GM20000 (cell line): ENCODE measurements around the gene LPCAT1.

ENCODE experiments used
- DNase-seq: peaks from one replicate; pipeline ENCODE4 v3.0.0; 2012; ENCODE audit warnings: low spot score
- TF ChIP-seq, protein P1 (sequence below): IDR thresholded peaks from 2 replicates; pipeline ENCODE4 v1.5.1; 2012; ENCODE audit warnings: mild to moderate bottlenecking, control low read depth; ENCODE audit errors: extremely low read depth, missing control alignments

LPCAT1 gene

DNA sequence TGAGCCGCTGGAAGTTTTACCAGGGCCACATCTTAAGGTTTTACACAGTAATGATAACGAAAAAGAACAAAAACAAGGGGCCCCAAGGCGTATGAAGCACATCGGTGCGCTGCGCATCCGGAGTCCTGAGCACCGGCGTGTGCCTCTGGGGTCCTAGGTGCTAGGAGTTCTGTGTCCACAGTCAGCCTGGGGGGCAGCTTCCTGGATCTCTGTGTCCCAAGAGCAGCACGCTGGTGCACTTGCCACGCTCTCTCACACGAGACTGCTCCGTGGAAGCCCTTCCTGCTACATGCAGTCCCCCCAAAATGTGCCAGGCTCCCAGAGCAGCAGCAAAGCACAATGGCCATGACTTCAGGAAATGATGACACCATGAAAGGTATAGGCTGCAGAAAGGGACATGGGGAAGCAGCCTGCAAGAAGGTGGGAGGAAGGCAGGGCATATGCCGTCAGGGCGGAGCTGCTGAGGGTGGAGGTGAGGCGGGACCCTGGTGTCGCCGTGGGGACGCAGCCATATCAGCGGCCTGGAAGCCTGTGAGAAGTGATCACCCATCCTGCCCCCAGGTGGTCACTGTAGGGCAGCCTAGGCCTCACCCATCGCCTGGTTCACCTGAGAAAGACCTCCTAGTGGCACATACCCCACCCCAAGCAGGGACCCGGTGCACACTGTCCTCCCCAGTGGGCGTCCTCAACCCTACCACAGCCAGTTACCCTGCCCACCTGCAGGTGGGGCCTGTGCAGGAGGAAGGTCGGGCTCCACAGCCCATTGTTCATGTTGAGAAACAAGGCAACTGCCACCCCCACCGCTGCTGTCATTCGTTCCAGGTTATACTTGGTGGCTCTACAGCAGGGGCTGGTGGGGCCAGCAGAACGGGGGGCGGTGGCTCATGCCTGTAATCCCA lies 54.9 kb downstream of the LPCAT1 start:
- TF ChIP-seq, protein P1, sequence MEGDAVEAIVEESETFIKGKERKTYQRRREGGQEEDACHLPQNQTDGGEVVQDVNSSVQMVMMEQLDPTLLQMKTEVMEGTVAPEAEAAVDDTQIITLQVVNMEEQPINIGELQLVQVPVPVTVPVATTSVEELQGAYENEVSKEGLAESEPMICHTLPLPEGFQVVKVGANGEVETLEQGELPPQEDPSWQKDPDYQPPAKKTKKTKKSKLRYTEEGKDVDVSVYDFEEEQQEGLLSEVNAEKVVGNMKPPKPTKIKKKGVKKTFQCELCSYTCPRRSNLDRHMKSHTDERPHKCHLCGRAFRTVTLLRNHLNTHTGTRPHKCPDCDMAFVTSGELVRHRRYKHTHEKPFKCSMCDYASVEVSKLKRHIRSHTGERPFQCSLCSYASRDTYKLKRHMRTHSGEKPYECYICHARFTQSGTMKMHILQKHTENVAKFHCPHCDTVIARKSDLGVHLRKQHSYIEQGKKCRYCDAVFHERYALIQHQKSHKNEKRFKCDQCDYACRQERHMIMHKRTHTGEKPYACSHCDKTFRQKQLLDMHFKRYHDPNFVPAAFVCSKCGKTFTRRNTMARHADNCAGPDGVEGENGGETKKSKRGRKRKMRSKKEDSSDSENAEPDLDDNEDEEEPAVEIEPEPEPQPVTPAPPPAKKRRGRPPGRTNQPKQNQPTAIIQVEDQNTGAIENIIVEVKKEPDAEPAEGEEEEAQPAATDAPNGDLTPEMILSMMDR, result no peak
- DNase-seq, result no peak

- TF ChIP-seq, protein P1, result peak; percentile 6
- no peak for DNase-seq
Measured at GRCh38 chr5:1468247-1468612, 55.5 kb downstream of the LPCAT1 start.

DNA sequence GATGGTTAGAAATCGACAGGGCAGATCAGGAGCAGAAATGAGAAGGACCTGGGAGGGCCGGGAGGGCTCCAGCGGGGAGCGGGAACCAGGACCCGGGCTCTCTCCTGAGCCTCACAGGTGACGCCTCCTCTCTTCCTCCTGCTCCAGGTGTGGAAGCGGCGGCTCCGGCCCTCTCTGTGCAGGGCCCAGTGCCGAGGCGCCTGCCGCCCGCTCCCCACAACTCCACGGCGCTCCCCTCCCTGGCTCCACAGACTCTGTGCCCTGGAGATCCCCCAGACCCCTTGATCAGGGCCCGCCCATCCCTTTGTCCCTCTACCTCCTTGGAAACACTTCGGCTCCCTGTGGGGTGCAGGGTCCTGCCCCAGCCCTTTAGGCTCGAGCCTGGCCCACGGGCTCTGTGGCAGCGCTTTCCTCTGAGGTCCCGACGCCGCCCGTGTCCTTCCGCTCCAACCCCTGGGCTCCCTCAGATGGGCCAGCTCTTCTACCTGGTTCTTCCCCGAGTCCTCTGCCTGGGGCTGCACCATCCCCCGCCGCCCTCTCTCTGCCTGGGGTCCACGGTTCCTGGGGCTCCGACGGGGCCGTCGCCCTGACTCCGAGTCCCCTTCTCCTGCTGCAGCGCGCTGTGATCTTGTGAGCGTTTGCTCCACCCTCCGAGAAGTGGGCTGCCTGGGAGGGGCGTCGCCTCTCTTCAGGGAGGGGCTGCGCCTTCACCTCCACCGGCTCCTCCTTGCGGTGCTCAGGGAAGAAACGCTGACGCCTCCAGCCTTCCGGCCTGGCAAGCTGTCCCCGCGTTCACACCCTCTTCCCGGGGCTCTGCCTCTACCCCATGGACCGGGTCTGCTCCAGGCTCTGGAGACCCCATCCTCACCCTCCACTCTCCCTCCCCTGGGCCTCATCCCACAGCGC lies 56.2 kb downstream of the LPCAT1 start:
- DNase-seq, result no peak
- TF ChIP-seq, protein P1, result no peak

DNA sequence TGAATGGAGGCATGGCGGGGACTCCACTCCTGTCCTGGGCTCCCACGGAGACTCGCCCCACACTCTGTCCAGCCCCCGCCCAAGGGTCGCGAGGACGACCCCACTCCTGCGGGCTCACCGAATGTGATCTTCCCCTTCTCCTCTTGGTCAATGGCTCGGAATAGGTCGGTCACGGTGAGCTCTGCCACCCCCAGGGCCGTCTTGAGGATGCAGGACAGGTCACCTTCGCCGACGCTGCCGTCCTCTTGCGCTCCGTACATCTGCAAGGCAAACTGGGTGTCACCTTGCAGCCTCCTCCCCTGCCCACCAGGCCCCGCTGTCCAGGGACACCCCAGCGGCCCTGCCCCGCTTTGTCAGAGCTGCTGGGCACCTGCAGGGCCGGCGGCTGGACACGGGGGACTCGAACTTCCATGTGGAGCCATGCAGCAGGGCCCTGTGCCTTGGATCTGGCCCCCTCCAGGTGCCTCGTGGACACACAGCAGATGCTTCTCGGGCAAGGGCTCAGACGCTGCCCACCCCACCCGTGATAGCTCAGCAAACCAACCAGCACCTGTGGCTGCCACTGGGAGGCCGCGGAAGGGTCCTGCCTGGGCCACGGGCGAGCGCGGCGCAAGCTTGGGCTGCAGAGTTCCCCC lies 57.0 kb downstream of the LPCAT1 start:
- DNase-seq, result no peak
- TF ChIP-seq, protein P1, result no peak

GRCh38 chr5:1465966-1466471 lies 57.7 kb downstream of the LPCAT1 start:
- TF ChIP-seq, protein P1, result no peak
- DNase-seq, result no peak

DNA sequence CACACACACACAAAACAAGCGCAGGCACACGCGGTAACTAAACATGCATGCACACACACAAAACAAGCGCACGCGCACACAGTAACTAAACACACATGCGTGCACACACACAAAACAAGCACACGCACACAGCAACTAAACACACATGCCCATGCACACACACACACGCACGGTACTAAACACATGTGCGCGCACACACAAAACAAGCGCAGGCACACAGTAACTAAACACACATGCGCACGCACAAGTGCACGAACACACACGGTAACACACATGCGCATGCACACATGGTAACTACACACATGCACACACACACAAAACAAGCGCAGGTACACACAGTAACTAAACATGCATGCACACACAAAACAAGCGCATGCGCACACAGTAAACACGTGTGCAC lies 58.6 kb downstream of the LPCAT1 start:
- TF ChIP-seq, protein P1, result no peak

More for the DNA sequence above, 58.6 kb downstream of the LPCAT1 start:
- DNase-seq, result no peak
